IMR-90 (cell line): ENCODE measurements around the gene TWIST2. TPM values are rescaled to one million over a fixed set of nuclear protein-coding genes. Genes with fewer than 3 reads are reported as not detected.

Experiments
- ATAC-seq: fragments of 200-7000 bp; cut with Tn5 transposase; 2 replicates; pipeline ENCODE4 v1.9.1; 2020; ENCODE audit warnings: low read depth, mild to moderate bottlenecking, moderate library complexity
- BruUV-seq: library from RNA; stranded (reverse); fragments of 400-500 nt; replicated peaks from 2 replicates; lab custom pipeline; 2021; lab: Mats Ljungman, UMichigan
- CTCF ChIA-PET: fragments of 300-600 bp; formaldehyde crosslinking; extraction: SDS; loops from one replicate; lab custom pipeline; 2021; ENCODE audit warnings: antibody characterized with exemption; lab: Yijun Ruan, JAX
- POLR2A ChIA-PET: fragments of 300-600 bp; sonication (Branson Sonifier 250); formaldehyde crosslinking; loops from one replicate; lab custom pipeline; 2022; ENCODE audit warnings: antibody characterized with exemption; ENCODE audit not compliant: unreplicated experiment; lab: Charles Lee
- DNase-seq: peaks from one replicate; pipeline ENCODE4 v3.0.0; 2013
- H2AFZ ChIP-seq: replicated peaks from 2 replicates; pipeline ENCODE3; 2013; ENCODE audit warnings: low read length, mild to moderate bottlenecking; ENCODE audit not compliant: poor library complexity
- H2AK5ac ChIP-seq: 2 replicates; pipeline ENCODE4 v1.6.1; 2013; ENCODE audit warnings: low read depth, low read length, inconsistent platforms
- H2AK9ac ChIP-seq: replicated peaks from 2 replicates; pipeline ENCODE3; 2013; ENCODE audit warnings: mild to moderate bottlenecking, low read depth, low read length, moderate library complexity; ENCODE audit not compliant: poor library complexity
- H2BK120ac ChIP-seq: 2 replicates; pipeline ENCODE4 v1.6.1; 2013; ENCODE audit warnings: low read depth, low read length, inconsistent platforms
- H2BK15ac ChIP-seq: 3 replicates; pipeline ENCODE4 v1.6.1; 2013; ENCODE audit warnings: low read depth, low read length, inconsistent platforms
- H2BK20ac ChIP-seq: 2 replicates; pipeline ENCODE4 v1.6.1; 2013; ENCODE audit warnings: low read depth, mild to moderate bottlenecking, inconsistent platforms, low read length, moderate library complexity
- H2BK5ac ChIP-seq: 2 replicates; pipeline ENCODE4 v1.6.1; 2013; ENCODE audit warnings: mild to moderate bottlenecking, low read depth, low read length, inconsistent platforms; ENCODE audit not compliant: poor library complexity, severe bottlenecking
- H3K14ac ChIP-seq: replicated peaks from 2 replicates; pipeline ENCODE4 v1.6.1; 2013; ENCODE audit warnings: low read depth, low read length, inconsistent platforms
- H3K18ac ChIP-seq: 2 replicates; pipeline ENCODE4 v1.6.1; 2013; ENCODE audit warnings: low read depth, low read length, control low read depth
- H3K23ac ChIP-seq: 2 replicates; pipeline ENCODE4 v1.6.1; 2013; ENCODE audit warnings: low read depth, low read length, inconsistent platforms
- H3K27ac ChIP-seq: 2 replicates; pipeline ENCODE4 v1.5.1; 2013; ENCODE audit warnings: mild to moderate bottlenecking, control low read depth, low read length; ENCODE audit not compliant: insufficient read depth
- H3K27me3 ChIP-seq: 2 replicates; pipeline ENCODE4 v1.6.1; 2013; ENCODE audit warnings: low read length; ENCODE audit not compliant: control insufficient read depth, insufficient read depth
- H3K36me3 ChIP-seq: 2 replicates; pipeline ENCODE4 v1.6.1; 2013; ENCODE audit warnings: low read length, mixed read lengths; ENCODE audit not compliant: control insufficient read depth, insufficient read depth
- H3K4ac ChIP-seq: 2 replicates; pipeline ENCODE4 v1.6.1; 2013; ENCODE audit warnings: low read depth, low read length, inconsistent platforms
- H3K4me1 ChIP-seq: 2 replicates; pipeline ENCODE4 v1.6.1; 2013; ENCODE audit warnings: low read length, mixed read lengths; ENCODE audit not compliant: control insufficient read depth, insufficient read depth
- H3K4me2 ChIP-seq: 2 replicates; pipeline ENCODE4 v1.6.1; 2013; ENCODE audit warnings: low read depth, mild to moderate bottlenecking, control low read depth, low read length, moderate library complexity
- H3K4me3 ChIP-seq: 2 replicates; pipeline ENCODE4 v1.5.1; 2013; ENCODE audit warnings: low read depth, mild to moderate bottlenecking, control low read depth, low read length, moderate library complexity; ENCODE audit not compliant: insufficient read depth
- H3K56ac ChIP-seq: 2 replicates; pipeline ENCODE4 v1.6.1; 2013; ENCODE audit warnings: low read length, inconsistent platforms; ENCODE audit not compliant: insufficient read depth; ENCODE audit errors: extremely low read depth
- H3K79me1 ChIP-seq, 2 experiments: 2 replicates each; pipeline ENCODE4 v1.6.1; 2013; ENCODE audit warnings: low read length in 2 of 2, inconsistent platforms in 1 of 2, low read depth in 1 of 2
- H3K9ac ChIP-seq: 2 replicates; pipeline ENCODE4 v1.6.1; 2013; ENCODE audit warnings: low read depth, low read length, control low read depth
- H3K9me1 ChIP-seq: 2 replicates; pipeline ENCODE4 v1.6.1; 2013; ENCODE audit warnings: low read length, inconsistent platforms; ENCODE audit not compliant: insufficient read depth
- H3K9me3 ChIP-seq: 2 replicates; pipeline ENCODE4 v1.6.1; 2013; ENCODE audit warnings: low read length; ENCODE audit not compliant: control insufficient read depth, insufficient read depth
- H4K20me1 ChIP-seq: 2 replicates; pipeline ENCODE4 v1.6.1; 2013; ENCODE audit warnings: low read length, inconsistent platforms; ENCODE audit not compliant: insufficient read depth
- H4K5ac ChIP-seq: 2 replicates; pipeline ENCODE4 v1.6.1; 2013; ENCODE audit warnings: mild to moderate bottlenecking, low read depth, low read length, control low read depth
- H4K8ac ChIP-seq, 2 experiments: 2 replicates each; pipeline ENCODE4 v1.6.1; 2013; ENCODE audit warnings: low read depth in 2 of 2, low read length in 2 of 2, control low read depth in 1 of 2, inconsistent platforms in 1 of 2
- H4K91ac ChIP-seq: 2 replicates; pipeline ENCODE4 v1.6.1; 2013; ENCODE audit warnings: low read depth, low read length, inconsistent platforms; ENCODE audit not compliant: insufficient read depth
- BHLHE40 ChIP-seq: fragments of 150-350 bp; IDR thresholded peaks from 2 replicates; pipeline ENCODE4 v1.6.1; 2016; ENCODE audit warnings: mild to moderate bottlenecking, low read depth, low read length
- CEBPB ChIP-seq: IDR thresholded peaks from 2 replicates; pipeline ENCODE4 v1.6.1; 2012; ENCODE audit warnings: low read depth, low read length, improper control_type of control experiment
- CHD1 ChIP-seq: IDR thresholded peaks from 2 replicates; pipeline ENCODE4 v1.6.1; 2012; ENCODE audit warnings: low read depth, low read length, improper control_type of control experiment
- FOS ChIP-seq: fragments of 150-350 bp; IDR thresholded peaks from 2 replicates; pipeline ENCODE4 v1.6.1; 2016; ENCODE audit warnings: low read depth, low read length
- MAFK ChIP-seq: IDR thresholded peaks from 2 replicates; pipeline ENCODE4 v1.6.1; 2012; ENCODE audit warnings: low read depth, low read length, improper control_type of control experiment
- MAZ ChIP-seq: IDR thresholded peaks from 2 replicates; pipeline ENCODE4 v1.6.1; 2012; ENCODE audit warnings: low read depth, mild to moderate bottlenecking, low read length, improper control_type of control experiment, moderate library complexity, borderline replicate concordance
- MXI1 ChIP-seq: IDR thresholded peaks from 2 replicates; pipeline ENCODE4 v1.6.1; 2012; ENCODE audit warnings: low read depth, mild to moderate bottlenecking, low read length, moderate library complexity, borderline replicate concordance
- NFE2L2 ChIP-seq: fragments of 150-350 bp; IDR thresholded peaks from 2 replicates; pipeline ENCODE4 v1.6.1; 2016; ENCODE audit warnings: low read depth, mild to moderate bottlenecking, low read length
- POLR2A ChIP-seq: IDR thresholded peaks from 2 replicates; pipeline ENCODE4 v1.6.1; 2012; ENCODE audit warnings: mild to moderate bottlenecking, low read depth, low read length
- RAD21 ChIP-seq: IDR thresholded peaks from 2 replicates; pipeline ENCODE4 v1.6.1; 2012; ENCODE audit warnings: low read length, improper control_type of control experiment
- RCOR1 ChIP-seq: IDR thresholded peaks from 2 replicates; pipeline ENCODE4 v1.6.1; 2012; ENCODE audit warnings: mild to moderate bottlenecking, low read length, improper control_type of control experiment; ENCODE audit not compliant: insufficient replicate concordance
- RFX5 ChIP-seq: IDR thresholded peaks from 2 replicates; pipeline ENCODE4 v1.8.0; 2012; ENCODE audit warnings: low read depth, mild to moderate bottlenecking, low read length, moderate library complexity
- WGBS, 2 experiments: methylation state at CpG; one replicate each; pipeline versions ENCODE4 v1.1.5 to v1.1.7; 2013; ENCODE audit warnings: missing lambda C conversion rate in 2 of 2; ENCODE audit not compliant: insufficient read length in 1 of 2; ENCODE audit errors: extremely low coverage in 2 of 2; 5-methylcytosine and 5-hydroxymethylcytosine counted together
- dilution Hi-C: fragments of 300-500 bp; cut with HindIII; formaldehyde crosslinking; loops from one replicate; pipeline ENCODE4 v1.14.3; 2018; ENCODE audit warnings: low sequenced_read_pairs; ENCODE audit not compliant: unreplicated experiment
- in situ Hi-C: fragments of 300-500 bp; cut with MboI; formaldehyde crosslinking; loops from 3 replicates; pipeline ENCODE4 v1.14.3; 2019; ENCODE audit warnings: low sequenced_read_pairs, inconsistent platforms, mixed read lengths
- intact Hi-C: fragments of 100-400 bp; cut with micrococcal nuclease; formaldehyde crosslinking; loops from 2 replicates; pipeline ENCODE4 v1.10.0; 2022
- polyA plus RNA-seq, 3 experiments: library from polyadenylated mRNA; depleted of rRNA; stranded (reverse); fragments of >200 nt; gene quantifications; 2 replicates each; pipeline ENCODE4 v1.2.3, GENCODE V29; 2012; ENCODE audit warnings: low replicate concordance in 1 of 3
- total RNA-seq: library from RNA; depleted of rRNA; stranded (reverse); fragments of >200 nt; gene quantifications from 2 replicates; pipeline ENCODE4 v1.2.3, GENCODE V29; 2012
- TF ChIP-seq, protein P1 (sequence below): fragments of 150-350 bp; IDR thresholded peaks from 2 replicates; pipeline ENCODE4 v1.6.1; 2016; ENCODE audit warnings: low read depth, mild to moderate bottlenecking, low read length, moderate library complexity, borderline replicate concordance
- TF ChIP-seq, protein P2 (sequence below): conservative IDR thresholded peaks from 2 replicates; pipeline ENCODE4 v1.5.1; 2012; ENCODE audit warnings: mild to moderate bottlenecking, low read depth, low read length, improper control_type of control experiment
- TF ChIP-seq, protein P3 (sequence below): fragments of 150-350 bp; IDR thresholded peaks from 2 replicates; pipeline ENCODE4 v1.6.1; 2017; ENCODE audit warnings: mild to moderate bottlenecking, antibody characterized with exemption, low read length, low read depth

Gene TWIST2
- total and polyA plus RNA-seq, 2 of the 4 experiments (the other 2 are of a cell fraction) = 9.3 to 33.6 TPM

DNA sequence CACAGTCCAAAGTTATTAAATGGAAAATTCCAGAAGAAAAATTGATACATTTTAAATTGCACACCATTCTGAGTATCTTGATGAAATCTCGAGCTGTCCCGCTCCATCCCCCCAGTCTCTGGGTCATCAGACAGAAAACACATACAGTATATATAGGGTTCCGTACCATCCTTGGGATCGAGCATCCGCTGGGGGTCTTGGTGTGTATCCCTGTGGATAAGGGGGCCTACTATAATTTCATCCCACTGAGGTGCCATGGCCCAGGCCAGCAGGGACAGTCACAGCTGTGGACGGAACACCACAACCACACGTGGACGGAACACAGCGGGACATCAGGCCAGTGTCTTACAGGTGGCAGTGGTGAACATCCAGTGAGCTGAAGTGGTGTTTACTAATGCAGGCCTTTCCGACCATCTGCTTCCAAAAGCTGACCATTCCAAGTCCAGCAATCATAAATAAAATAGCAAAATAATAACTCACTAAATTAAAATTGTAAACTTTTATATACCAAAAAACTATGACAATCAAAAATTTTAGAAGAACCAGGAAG lies 14.0 kb downstream of the TWIST2 start:
- Histone ChIP-seq H3K27ac (no peak overlapping the region), H3K23ac (no peak overlapping the region), H3K27me3 (no peaks in the 10 kb centered on the region), H2AK9ac (peak overlapping the region; percentile 67), H3K4me1 (peaks cover 33% of the 10 kb centered on the region), H3K79me1 (peaks cover 49 to 87% of the 10 kb centered on the region in 2 experiments), H2AFZ (peak overlapping the region; percentile 46), H3K4me2 (no peak overlapping the region), H3K14ac (no peak overlapping the region), H2BK5ac (peak overlapping the region; percentile 30), H2AK5ac (peak overlapping the region; percentile 91), H2BK20ac (peak overlapping the region; percentile 49; the same call in 1 of the 2 replicates), H3K9me3 (no peaks in the 10 kb centered on the region), H4K5ac (no peak overlapping the region), H3K56ac (no peak overlapping the region), H2BK15ac (peak overlapping the region; percentile 94; the same call in 2 of the 3 replicates), H3K9me1 (peaks cover 41% of the 10 kb centered on the region), H2BK120ac (peak overlapping the region; percentile 40; the same call in 1 of the 2 replicates), H3K4me3 (no peak overlapping the region), H3K9ac (no peak overlapping the region), H4K8ac (no peak overlapping the region), H4K91ac (0 out of 2 replicates have a peak overlapping the region, but pooled peaks have one; percentile 53), H3K4ac (peak overlapping the region; percentile 64), H4K20me1 (no peaks in the 10 kb centered on the region), H3K36me3 (peaks cover 7% of the 10 kb centered on the region; the same call in 1 of the 2 replicates), H3K18ac (no peak overlapping the region)
- ChIA-PET CTCF (interaction anchor here (0.6 kb wide), 1 partner anchor 77 kb away, joined by 3 read pairs; no protein-coding TSS in a partner anchor), POLR2A (no interaction called here)
- intact Hi-C loops (no loop called here), dilution Hi-C loops (no loop called here), in situ Hi-C loops (no loop called here)
- no TSS peak for BruUV-seq
- DNase-seq (no peak), ATAC-seq (no peak)
- no peak for TF ChIP-seq RCOR1
- TF ChIP-seq MXI1 = no peak
- TF ChIP-seq MAFK = no peak
- TF ChIP-seq, protein P1, sequence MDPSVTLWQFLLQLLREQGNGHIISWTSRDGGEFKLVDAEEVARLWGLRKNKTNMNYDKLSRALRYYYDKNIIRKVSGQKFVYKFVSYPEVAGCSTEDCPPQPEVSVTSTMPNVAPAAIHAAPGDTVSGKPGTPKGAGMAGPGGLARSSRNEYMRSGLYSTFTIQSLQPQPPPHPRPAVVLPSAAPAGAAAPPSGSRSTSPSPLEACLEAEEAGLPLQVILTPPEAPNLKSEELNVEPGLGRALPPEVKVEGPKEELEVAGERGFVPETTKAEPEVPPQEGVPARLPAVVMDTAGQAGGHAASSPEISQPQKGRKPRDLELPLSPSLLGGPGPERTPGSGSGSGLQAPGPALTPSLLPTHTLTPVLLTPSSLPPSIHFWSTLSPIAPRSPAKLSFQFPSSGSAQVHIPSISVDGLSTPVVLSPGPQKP = no peak
- no peak for TF ChIP-seq MAZ
- no peak for TF ChIP-seq RAD21
- no peak for TF ChIP-seq RFX5
- TF ChIP-seq NFE2L2 = no peak
- no peak for TF ChIP-seq CEBPB
- TF ChIP-seq CHD1 = no peak
- no peak for TF ChIP-seq FOS
- TF ChIP-seq BHLHE40 = no peak
- no peak for TF ChIP-seq POLR2A
- TF ChIP-seq, protein P2, sequence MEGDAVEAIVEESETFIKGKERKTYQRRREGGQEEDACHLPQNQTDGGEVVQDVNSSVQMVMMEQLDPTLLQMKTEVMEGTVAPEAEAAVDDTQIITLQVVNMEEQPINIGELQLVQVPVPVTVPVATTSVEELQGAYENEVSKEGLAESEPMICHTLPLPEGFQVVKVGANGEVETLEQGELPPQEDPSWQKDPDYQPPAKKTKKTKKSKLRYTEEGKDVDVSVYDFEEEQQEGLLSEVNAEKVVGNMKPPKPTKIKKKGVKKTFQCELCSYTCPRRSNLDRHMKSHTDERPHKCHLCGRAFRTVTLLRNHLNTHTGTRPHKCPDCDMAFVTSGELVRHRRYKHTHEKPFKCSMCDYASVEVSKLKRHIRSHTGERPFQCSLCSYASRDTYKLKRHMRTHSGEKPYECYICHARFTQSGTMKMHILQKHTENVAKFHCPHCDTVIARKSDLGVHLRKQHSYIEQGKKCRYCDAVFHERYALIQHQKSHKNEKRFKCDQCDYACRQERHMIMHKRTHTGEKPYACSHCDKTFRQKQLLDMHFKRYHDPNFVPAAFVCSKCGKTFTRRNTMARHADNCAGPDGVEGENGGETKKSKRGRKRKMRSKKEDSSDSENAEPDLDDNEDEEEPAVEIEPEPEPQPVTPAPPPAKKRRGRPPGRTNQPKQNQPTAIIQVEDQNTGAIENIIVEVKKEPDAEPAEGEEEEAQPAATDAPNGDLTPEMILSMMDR = no peak
- TF ChIP-seq, protein P3, sequence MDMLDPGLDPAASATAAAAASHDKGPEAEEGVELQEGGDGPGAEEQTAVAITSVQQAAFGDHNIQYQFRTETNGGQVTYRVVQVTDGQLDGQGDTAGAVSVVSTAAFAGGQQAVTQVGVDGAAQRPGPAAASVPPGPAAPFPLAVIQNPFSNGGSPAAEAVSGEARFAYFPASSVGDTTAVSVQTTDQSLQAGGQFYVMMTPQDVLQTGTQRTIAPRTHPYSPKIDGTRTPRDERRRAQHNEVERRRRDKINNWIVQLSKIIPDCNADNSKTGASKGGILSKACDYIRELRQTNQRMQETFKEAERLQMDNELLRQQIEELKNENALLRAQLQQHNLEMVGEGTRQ = no peak
- no CpG with 5 or more reads among the region's 10 CpGs for WGBS, 2 experiments
